Muscle of arm (tissue), 12 donors: ENCODE results near the gene COMMD10. TPM values are rescaled to one million over a fixed set of nuclear protein-coding genes. Genes with fewer than 3 reads are reported as not detected.

Experiments
- DNase-seq: peaks from one replicate; pipeline ENCODE4 v3.0.0-alpha.2; 2013
- polyA plus RNA-seq, 12 donors: library from polyadenylated mRNA; unstranded; fragments of 120-200 nt; gene quantifications; one replicate each; pipeline ENCODE4 v1.2.1, GENCODE V29; 2013; ENCODE audit not compliant: insufficient read length in 12 of 12

Gene COMMD10
- polyA plus RNA-seq, 12 donors, result 20.7 to 54.7 (median 34.8) TPM; not detected in 1

DNA sequence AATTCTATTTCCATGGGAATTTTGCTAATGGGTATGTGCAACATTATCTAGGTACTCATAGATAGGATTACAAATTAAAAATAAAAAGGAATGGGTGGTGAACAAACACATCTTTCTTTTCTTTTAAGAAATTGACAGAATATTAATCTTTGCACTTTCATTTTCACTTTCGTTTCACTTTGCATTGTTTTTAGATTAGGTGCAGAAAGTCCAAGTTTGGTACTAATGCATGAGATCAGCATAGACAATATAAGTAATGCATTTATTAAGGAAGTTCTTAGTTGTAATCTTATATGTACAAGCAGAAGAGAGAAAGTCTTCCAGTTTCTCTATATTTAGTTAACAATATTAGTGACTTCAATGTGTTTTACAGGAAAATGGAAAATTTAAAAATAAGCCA, 196.5 kb downstream of the COMMD10 start:
- no peak for DNase-seq

DNA sequence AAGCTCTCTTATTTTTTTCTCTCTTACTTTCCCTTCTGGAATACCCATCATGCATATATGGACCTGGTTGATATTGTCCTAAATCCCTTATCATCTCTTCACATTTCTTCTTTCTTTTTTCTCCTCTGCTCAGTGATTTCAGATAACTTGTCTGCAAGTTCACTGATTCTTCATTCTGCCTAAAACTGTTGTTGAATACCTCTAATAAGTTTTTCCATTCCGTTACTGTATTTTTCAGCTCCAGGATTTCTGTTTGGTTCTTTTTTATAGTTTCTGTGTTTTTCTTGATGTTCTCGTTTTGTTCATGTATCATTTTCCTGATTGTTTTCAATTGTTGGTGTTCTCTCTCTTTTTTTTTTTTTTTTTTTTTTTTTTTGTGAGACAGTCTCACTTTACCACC, 203.7 kb downstream of the COMMD10 start:
- DNase-seq, result no peak

DNA sequence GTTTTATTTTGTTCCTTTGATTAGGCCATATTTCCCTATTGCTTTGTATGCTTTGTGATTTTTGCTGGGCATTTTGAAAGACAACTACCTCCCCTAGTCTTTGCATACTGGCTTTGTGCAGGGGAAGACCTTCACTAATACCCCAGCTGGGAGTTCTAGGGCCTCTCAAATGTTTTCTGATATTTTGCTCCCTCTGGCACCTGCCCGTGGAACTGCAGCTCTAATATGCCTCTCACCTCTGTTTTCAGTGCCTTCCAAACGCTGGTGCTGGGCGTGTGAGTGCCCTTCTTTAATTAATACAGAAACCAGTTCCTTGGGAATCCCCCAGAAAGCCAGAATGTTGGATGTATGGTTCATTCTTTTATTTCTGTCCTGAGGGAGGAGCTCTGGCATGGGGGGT, 204.5 kb downstream of the COMMD10 start:
- DNase-seq, result no peak

DNA sequence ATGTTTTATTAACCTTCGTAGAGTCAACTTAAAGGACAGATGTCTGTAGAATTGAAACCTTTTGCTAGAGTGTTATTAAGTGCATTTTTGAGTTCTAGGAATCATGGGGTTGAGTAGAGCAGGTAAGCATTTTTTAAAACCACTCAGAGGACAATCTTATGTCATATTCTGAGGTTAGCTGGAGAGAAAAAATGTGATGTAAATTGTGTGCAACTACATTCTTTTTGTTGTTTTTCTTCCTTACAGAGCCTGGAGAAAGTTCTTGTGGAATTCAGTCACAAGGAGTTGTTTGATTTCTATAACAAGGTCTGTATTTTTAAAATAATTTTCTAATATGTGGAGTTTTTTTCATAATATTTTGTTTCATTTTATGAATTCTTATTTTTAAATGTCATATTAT, 206.4 kb downstream of the COMMD10 start:
- DNase-seq, result no peak

DNA sequence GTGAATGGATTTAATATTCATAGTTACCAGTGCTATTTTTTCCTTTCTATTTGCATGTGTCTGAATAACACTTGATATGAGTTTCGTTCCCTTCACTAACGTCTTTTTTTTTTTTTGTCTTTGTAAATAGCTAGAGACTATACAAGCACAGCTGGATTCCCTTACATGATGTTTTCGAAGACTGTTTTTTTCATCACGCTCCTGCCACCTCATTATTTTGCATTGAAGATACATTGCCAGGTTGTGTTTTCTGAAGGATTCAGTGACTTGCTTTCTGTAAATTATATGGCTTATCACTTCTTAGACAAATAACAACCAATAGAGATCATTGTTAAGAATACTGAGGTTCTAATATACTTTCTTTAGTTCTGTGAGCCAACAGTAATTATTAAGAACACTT, 207.5 kb downstream of the COMMD10 start:
- DNase-seq, result no peak

DNA sequence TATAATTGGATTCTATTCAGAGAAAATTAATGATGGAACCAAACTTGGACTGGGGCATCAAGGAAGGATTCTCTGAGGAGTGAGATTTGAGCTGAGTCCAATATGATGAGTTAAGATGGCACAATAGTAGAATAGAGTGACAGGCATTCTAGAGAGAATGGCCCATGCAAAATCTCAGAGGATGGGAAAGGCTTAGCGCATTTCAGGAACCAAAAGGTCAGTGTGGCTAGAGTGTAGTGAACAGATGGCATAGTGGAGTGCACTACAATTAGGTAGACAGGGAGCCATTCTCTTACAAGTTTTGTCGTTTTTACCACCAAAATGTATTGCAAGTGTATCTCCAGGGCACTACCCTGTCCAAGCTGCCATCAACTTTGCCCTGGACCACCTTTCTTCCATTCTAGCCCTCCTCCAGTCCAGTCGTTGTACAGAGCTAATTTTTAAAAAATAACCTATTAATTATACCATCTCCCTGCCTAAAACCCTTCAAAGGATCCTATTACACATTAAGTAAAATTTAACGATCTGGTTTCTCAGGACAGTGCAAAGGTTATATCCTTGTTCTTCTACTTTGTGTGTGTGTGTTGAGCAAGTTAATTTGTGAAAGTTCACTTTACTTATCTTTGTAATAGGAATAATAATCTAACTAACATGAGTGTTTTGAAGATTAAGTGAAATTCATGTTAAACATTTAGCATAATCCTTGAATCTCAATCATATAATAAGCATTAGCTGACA, 211.7 kb downstream of the COMMD10 start:
- no peak for DNase-seq

DNA sequence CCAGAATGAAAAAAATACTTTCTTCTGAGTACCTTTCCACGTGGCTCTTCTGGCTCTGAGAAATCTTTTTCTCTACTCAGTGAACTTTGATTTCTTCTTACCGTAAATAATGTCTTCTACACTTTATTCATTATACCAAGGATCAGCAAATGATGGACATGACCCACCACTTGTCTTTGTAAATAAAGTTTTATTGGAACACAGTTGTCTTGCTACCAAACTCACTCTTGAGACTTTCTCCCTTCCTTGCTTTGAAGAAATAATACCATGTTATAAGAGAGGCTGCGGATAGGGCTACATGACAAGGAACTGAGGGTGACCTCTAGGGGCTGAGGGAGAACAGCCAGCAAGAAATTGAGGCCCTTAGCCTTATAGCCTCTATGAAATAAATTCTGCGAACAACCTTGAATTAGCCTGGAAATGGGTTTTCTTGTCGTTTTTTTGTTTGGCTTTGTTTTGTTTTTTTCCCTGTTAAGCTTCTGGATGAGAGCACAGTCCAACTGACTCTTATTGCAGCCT, 212.5 kb downstream of the COMMD10 start:
- no peak for DNase-seq

DNA sequence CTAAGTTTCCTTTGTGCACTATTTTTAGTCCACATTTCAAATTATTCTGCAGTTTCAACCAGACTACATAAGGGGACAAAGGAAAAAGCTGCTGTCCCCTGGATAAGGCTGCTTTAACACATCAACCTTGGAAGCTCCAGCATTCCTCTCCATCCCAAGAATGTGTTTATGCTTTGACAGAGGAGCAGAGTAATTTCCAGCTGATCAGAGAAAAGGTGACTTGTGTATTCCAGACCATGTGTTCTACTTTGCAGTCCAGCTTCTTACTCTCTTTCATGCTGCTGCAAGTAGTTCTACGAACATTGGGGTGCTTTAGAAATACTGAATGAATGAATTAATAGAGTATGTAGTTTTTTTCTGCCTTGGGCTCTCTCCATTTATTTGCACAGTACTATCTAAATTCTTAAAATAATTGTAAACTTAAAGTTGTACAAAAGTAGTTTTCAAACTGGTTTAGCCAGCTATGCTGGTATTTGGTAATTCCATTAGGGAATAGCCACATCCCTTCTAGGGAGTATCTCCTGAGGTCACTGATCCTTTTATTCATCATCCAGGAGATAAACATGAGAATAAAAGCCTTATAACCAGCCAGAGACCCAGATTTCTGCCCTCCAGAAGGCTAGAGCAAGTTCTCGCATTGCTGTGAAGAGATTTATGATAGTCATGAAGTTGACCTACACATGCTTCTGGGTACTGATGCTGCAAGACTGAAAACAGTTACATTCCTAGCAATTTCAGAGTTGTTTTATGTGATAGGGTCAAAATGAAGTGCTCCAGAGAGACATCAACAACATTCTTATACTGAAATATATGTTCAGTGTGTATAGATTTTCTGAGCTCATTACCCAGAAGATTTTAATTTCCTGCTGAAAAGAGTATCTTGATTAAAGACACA, 215.2 kb downstream of the COMMD10 start:
- DNase-seq, result no peak

DNA sequence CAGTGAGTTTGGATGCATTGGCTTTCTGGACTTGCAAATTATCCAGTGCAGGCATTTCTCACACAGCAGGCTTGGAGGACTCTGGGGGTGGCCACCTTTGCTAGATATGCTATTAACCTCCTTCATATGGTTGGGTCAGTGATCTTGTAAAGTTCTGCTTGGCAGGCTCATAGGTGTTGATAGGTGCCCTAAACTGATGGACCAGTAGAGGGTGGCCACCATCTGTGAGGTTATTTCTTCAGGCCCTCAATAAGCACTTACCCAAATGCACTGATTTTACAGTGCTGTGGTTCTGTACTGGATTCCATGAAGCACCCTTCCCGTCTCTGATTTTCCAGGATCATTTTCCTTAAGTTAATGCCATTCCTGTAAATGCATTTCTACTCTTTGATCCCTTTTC, 216.3 kb downstream of the COMMD10 start:
- no peak for DNase-seq

DNA sequence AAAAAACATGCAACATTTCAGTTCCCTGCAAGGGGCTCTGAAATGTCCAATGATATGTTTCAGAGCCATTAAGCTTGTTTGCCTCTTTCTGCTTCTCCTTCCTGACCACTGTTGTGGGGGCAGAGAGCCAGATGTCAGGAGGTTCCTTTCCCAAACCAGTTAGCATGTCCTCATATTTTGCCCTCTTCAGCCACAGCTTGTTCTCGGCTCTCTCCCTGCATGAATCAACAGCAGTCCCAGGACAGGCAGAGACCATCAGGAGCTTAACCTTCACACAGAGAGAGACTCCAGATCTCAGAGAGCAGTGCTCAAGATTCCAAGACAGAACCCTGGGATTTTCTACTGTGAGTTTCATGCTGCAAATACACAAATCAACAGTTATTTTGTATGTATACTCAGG, 218.5 kb downstream of the COMMD10 start:
- DNase-seq, result no peak

DNA sequence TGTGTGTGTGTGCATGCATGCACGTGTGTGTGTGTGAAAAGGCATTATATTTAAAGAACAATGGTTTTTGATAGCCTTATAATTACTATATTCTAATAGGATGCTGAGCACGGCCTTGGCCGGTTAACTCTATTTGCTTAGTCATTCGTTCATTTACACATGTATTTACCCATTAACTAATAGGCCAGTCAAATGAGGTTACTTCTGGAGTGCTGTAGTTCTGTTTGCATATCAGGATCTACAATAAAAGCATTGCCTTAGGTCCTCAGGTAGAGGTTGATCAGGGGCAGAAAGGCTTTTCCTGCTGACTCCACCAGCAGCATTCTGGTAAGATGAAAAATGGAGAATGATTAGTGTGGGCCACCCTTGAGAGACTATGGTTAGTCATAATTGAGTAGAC, 219.0 kb downstream of the COMMD10 start:
- no peak for DNase-seq

DNA sequence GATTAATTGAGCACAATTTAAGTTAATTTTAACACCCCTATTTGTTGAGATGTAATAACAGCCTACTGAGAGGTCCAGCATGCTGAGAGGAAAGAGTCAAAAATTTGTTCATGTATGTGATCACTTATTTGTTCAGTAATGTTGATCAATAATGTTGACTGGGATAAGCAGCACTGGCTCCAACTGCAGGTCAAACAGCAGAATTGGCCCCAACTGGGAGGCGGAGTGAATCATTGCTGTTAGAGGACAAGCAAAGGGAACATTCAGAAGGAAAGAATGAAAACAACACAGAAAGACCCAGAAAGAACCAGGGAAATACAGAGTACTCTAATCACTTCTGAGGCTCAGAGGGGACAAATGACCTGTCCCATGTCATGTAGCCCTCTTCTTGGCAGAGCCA, 221.1 kb downstream of the COMMD10 start:
- no peak for DNase-seq

DNA sequence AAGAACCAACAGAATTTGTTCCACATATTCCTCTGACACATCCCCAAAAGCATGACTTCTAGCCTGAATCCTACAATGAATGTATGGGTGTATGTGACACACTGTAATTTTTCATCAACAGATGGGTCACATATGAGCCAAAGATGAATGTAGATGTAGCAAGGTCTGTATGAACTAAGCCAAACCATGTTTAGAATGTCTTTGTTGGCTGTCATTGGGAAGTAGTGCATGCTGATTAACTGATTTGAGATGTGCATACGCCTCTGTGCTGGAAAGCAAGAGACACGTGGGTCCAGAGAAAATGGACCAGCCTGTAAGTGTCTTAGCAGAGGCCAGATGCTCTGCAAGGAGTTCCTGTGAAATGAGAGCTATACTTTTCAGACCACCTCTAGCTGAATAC, 222.0 kb downstream of the COMMD10 start:
- DNase-seq, result no peak

DNA sequence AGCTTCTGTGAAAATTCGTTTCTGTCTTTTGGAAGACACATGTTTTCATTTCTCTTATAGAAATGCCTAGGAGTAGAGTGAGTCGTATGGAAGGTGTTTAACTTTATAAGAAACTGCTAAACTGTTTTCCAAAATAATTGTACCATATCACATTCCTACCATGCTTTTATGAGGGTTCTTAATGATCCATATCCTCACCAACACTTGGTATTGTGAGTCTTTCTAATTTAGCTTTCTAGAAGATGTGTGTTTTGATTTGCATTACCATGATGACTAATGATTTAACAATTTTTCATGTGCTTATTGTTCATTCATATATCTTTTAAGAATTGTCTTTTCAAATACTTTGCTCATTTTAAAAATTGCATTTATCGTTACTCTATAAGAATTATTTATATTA, 223.6 kb downstream of the COMMD10 start:
- DNase-seq, result no peak

DNA sequence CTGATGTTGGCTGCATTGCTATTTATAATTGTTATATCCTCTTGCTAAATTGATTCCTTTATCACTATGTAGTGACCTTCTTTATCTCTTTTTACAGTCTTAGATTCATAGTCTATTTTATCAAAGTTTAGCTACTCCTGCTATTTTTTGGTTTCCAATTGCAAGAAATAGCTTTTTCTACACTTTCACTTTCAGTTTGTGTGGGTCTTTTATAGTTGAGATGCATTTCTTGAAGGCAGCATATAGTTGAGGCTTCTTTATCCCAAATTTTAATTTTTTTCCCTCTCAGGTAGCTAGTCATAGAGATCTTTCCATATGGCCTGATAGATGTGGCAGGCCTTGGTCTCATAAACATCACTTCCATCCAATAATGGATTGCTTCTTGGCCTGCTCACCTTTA, 228.5 kb downstream of the COMMD10 start:
- no peak for DNase-seq

DNA sequence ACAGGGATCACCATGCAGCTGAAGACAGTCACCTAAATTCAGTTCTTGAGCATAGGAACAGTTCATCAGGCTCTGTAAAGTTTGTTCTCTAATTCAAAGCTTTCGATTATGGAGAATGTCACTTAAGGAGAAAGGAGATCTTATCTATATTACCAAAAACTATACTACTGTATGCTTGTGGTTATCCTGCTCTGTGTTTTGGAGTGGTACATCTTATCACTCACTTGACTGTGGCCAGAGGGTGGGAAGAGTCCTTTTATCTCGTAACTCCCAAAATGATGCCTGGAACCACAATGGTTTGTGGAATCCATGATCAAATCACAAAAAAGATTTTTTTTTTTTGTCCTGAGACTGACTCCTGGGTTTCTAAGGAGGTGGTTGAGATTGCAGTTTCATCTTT, 230.7 kb downstream of the COMMD10 start:
- DNase-seq, result no peak

DNA sequence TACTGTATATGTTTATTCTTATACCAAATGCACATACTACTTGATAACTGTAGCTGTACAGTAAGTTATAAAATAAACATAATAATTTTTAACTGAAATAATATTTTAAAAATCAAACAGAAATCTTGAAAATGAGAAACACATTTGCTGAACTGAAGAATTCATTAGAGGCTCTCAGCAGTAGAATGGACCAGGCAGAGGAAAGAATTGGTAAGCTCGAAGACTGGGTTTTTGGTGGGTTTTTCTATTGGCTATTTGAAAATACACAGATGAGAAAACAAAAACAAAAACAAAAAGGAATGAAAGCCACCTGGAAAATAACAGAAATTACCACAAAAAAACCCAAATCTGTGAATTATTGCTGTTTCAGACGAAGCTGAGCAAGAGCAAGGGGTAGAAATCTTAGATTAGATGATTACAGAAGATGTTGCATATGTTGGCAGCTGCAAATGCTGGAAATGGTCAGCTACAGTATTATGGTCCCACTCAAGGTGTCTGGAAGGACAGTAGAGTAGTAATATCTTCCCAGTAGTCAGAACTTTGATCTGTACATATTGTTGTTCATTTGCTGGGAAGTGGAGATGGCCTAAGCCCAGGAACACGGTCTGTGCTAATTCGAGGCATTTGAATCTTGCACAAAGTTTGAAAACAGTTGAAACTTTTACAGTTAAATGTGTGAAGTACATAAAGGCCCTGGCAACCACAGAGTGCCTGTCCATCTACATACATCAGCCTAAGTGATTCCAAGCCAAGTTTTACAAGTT, 233.4 kb downstream of the COMMD10 start:
- no peak for DNase-seq

DNA sequence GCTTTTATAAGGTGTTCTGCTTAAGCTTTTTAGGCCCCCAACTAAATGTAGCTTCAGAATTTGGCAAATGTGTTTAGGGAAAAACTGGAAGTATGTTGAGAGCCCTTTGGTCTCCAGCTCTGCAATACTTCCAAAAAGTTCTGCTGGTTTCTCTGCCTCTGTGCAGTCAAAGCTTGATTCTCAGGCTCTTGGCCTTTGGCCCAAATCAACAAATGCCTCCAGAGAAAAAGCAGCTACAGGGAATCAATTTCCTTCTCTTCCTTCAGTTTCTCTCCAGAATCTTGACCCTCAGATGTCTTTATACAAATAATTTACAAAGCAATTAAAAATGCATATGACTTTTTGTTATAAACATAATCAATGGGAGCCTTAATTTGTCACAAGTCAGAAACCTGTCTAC, 235.7 kb downstream of the COMMD10 start:
- no peak for DNase-seq

DNA sequence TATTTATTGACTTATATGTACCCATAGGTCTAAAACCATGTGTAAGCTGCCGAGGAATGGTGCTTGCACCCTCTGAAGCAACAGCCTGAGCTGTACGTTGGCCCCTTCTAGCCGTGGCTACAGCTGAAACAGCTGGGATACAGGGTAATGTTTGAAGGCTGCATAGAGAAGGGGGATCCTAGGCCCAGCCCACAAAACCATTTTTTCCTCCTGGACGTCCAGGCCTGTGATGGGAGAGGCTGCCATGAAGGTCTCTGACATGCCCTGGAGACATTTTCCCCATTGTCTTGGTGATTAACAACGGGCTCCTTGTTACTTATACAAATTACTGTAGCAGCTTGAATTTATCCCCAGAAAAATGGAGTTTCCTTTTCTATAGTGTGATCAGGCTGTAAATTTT, 244.7 kb downstream of the COMMD10 start:
- DNase-seq, result no peak

DNA sequence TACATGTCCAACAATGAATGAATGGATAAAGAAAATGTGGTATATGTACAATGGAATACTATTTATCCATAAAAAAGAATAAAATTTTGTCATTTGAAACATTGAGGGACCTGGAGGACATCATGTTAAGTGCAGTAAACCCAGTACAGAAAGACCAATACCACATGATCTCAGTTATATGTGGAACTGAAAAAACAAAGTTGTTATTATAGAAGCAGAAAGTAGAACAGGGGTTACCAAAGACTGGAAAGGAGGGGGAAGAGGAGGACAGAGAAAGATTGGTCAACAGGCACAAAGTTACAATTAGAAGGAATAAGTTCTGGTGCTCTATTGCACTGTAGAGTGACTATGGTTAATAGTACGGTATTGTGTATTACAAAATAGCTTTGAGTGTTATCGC, 256.0 kb downstream of the COMMD10 start:
- DNase-seq, result no peak
